ENCODE results near the gene DDR2.

Gene DDR2

GRCh38 chr1:162629077-162629627, 3.1 kb upstream of the DDR2 start:
- DNase-seq (ENCODE audit: low read depth in 1 of 2, low spot score in 1 of 2) = no peak

- no peak for DNase-seq (ENCODE audit: low read depth in 1 of 2, low spot score in 1 of 2)
These were observed 2.6 kb upstream of the DDR2 start for GRCh38 chr1:162629651-162630050.

GRCh38 chr1:162631546-162632191, 595 bp upstream of the DDR2 start:
- DNase-seq (ENCODE audit: low read depth in 1 of 2, low spot score in 1 of 2) = no peak

GRCh38 chr1:162632698-162633080, 425 bp downstream of the DDR2 start:
- DNase-seq (ENCODE audit: low read depth in 1 of 2, low spot score in 1 of 2) = no peak

- DNase-seq (ENCODE audit: low read depth in 1 of 2, low spot score in 1 of 2) = no peak
These were observed 958 bp downstream of the DDR2 start for GRCh38 chr1:162633081-162633762.

GRCh38 chr1:162635418-162635817, 3.2 kb downstream of the DDR2 start:
- DNase-seq (ENCODE audit: low read depth in 1 of 2, low spot score in 1 of 2) = no peak

GRCh38 chr1:162639718-162640117, 7.5 kb downstream of the DDR2 start:
- DNase-seq (ENCODE audit: low read depth in 1 of 2, low spot score in 1 of 2) = no peak

GRCh38 chr1:162641114-162641513, 8.8 kb downstream of the DDR2 start:
- DNase-seq (ENCODE audit: low read depth in 1 of 2, low spot score in 1 of 2) = no peak

GRCh38 chr1:162644986-162645314, 12.7 kb downstream of the DDR2 start:
- no peak for DNase-seq (ENCODE audit: low read depth in 1 of 2, low spot score in 1 of 2)

GRCh38 chr1:162645666-162646065, 13.4 kb downstream of the DDR2 start:
- DNase-seq (ENCODE audit: low read depth in 1 of 2, low spot score in 1 of 2) = no peak

- DNase-seq (ENCODE audit: low read depth in 1 of 2, low spot score in 1 of 2) = no peak
These were observed 17.3 kb downstream of the DDR2 start for GRCh38 chr1:162649583-162649982.

GRCh38 chr1:162654915-162655620, 22.8 kb downstream of the DDR2 start:
- DNase-seq (ENCODE audit: low read depth in 1 of 2, low spot score in 1 of 2) = no peak

- DNase-seq (ENCODE audit: low read depth in 1 of 2, low spot score in 1 of 2) = no peak
These were observed 24.0 kb downstream of the DDR2 start for GRCh38 chr1:162656266-162656665.

- DNase-seq (ENCODE audit: low read depth in 1 of 2, low spot score in 1 of 2) = no peak
These were observed 28.3 kb downstream of the DDR2 start for GRCh38 chr1:162660574-162660973.

- no peak for DNase-seq (ENCODE audit: low read depth in 1 of 2, low spot score in 1 of 2)
These were observed 29.1 kb downstream of the DDR2 start for GRCh38 chr1:162661336-162661735.

- no peak for DNase-seq (ENCODE audit: low read depth in 1 of 2, low spot score in 1 of 2)
These were observed 29.7 kb downstream of the DDR2 start for GRCh38 chr1:162662013-162662412.

- DNase-seq (ENCODE audit: low read depth in 1 of 2, low spot score in 1 of 2) = no peak
These were observed 30.8 kb downstream of the DDR2 start for GRCh38 chr1:162663086-162663485.

GRCh38 chr1:162663589-162664106, 31.4 kb downstream of the DDR2 start:
- DNase-seq (ENCODE audit: low read depth in 1 of 2, low spot score in 1 of 2) = no peak

- no peak for DNase-seq (ENCODE audit: low read depth in 1 of 2, low spot score in 1 of 2)
These were observed 33.9 kb downstream of the DDR2 start for GRCh38 chr1:162666006-162666645.

- DNase-seq (ENCODE audit: low read depth in 1 of 2, low spot score in 1 of 2) = no peak
These were observed 35.3 kb downstream of the DDR2 start for GRCh38 chr1:162667381-162668080.
